ENCODE measurements around the gene ELOA2.

ELOA2 gene

GRCh38 chr18:47075098-47075883 is 39.9 kb upstream of the ELOA2 start:
- TF ChIP-seq TAF1 (IDR thresholded peaks at IDR 0.05; ENCODE audit: borderline replicate concordance, insufficient read depth, low read length) (no peak), REST (IDR thresholded peaks at IDR 0.05; ENCODE audit: insufficient read depth in 1 of 2, low read depth in 2 of 2, low read length in 2 of 2) (no peak), SIN3A (IDR thresholded peaks at IDR 0.05; ENCODE audit: borderline replicate concordance, insufficient read depth, low read length) (no peak), POLR2AphosphoS5 (IDR thresholded peaks at IDR 0.05; ENCODE audit: low read depth, low read length) (no peak), FOXP2 (optimal IDR thresholded peaks at IDR 0.05; ENCODE audit: borderline replicate concordance, extremely low read depth, extremely low read length, insufficient read depth) (no peak)

GRCh38 chr18:47067648-47068047 is 32.2 kb upstream of the ELOA2 start:
- TF ChIP-seq FOXP2 (optimal IDR thresholded peaks at IDR 0.05; ENCODE audit: borderline replicate concordance, extremely low read depth, extremely low read length, insufficient read depth) (no peak), REST (IDR thresholded peaks at IDR 0.05; ENCODE audit: insufficient read depth in 1 of 2, low read depth in 2 of 2, low read length in 2 of 2) (no peak), TAF1 (IDR thresholded peaks at IDR 0.05; ENCODE audit: borderline replicate concordance, insufficient read depth, low read length) (no peak), SIN3A (IDR thresholded peaks at IDR 0.05; ENCODE audit: borderline replicate concordance, insufficient read depth, low read length) (no peak), POLR2AphosphoS5 (IDR thresholded peaks at IDR 0.05; ENCODE audit: low read depth, low read length) (no peak)

GRCh38 chr18:47063096-47063495 is 27.7 kb upstream of the ELOA2 start:
- no peak for TF ChIP-seq FOXP2 (optimal IDR thresholded peaks at IDR 0.05; ENCODE audit: borderline replicate concordance, extremely low read depth, extremely low read length, insufficient read depth)
- no peak for TF ChIP-seq POLR2AphosphoS5 (IDR thresholded peaks at IDR 0.05; ENCODE audit: low read depth, low read length)
- no peak for TF ChIP-seq SIN3A (IDR thresholded peaks at IDR 0.05; ENCODE audit: borderline replicate concordance, insufficient read depth, low read length)
- TF ChIP-seq REST (IDR thresholded peaks at IDR 0.05; ENCODE audit: insufficient read depth in 1 of 2, low read depth in 2 of 2, low read length in 2 of 2), result no peak
- no peak for TF ChIP-seq TAF1 (IDR thresholded peaks at IDR 0.05; ENCODE audit: borderline replicate concordance, insufficient read depth, low read length)

- TF ChIP-seq TAF1 (IDR thresholded peaks at IDR 0.05; ENCODE audit: borderline replicate concordance, insufficient read depth, low read length) (no peak), FOXP2 (optimal IDR thresholded peaks at IDR 0.05; ENCODE audit: borderline replicate concordance, extremely low read depth, extremely low read length, insufficient read depth) (no peak), POLR2AphosphoS5 (IDR thresholded peaks at IDR 0.05; ENCODE audit: low read depth, low read length) (no peak), SIN3A (IDR thresholded peaks at IDR 0.05; ENCODE audit: borderline replicate concordance, insufficient read depth, low read length) (no peak), REST (IDR thresholded peaks at IDR 0.05; ENCODE audit: insufficient read depth in 1 of 2, low read depth in 2 of 2, low read length in 2 of 2) (no peak)
Observed at GRCh38 chr18:47062471-47062870, 27.1 kb upstream of the ELOA2 start.

All from PFSK-1 (cell line).